Neural cell (in vitro differentiated cells): ENCODE data around the gene CRLF1. TPM values are rescaled to one million over a fixed set of nuclear protein-coding genes. Genes with fewer than 3 reads are reported as not detected.
A peak's percentile ranks its signal among the peaks of the same experiment; 100 is the strongest.

ENCODE experiments used
- H2AFZ ChIP-seq: fragments of 200-600, 300-800 bp; sonication (generic), shearing (Covaris generic); 2 replicates; pipeline ENCODE4 v1.6.0; 2014; ENCODE audit warnings: low read depth, mild to moderate bottlenecking, antibody characterized with exemption, low read length, moderate library complexity
- H3F3A ChIP-seq: fragments of 200-600 bp; shearing (Covaris generic); 2 replicates; pipeline ENCODE4 v1.6.1; 2016; ENCODE audit warnings: mild to moderate bottlenecking, moderate library complexity, mixed read lengths, antibody characterized with exemption, low read length; ENCODE audit not compliant: insufficient read depth, poor library complexity, severe bottlenecking
- H3K27ac ChIP-seq: fragments of 200-600, 300-800 bp; sonication (generic), shearing (Covaris generic); 2 replicates; pipeline ENCODE4 v1.5.1; 2014; ENCODE audit warnings: mild to moderate bottlenecking, low read length, moderate library complexity
- H3K27me3 ChIP-seq: fragments of 300-800, 200-600 bp; sonication (generic), shearing (Covaris generic); 2 replicates; pipeline ENCODE4 v1.6.0; 2014; ENCODE audit warnings: mild to moderate bottlenecking, low read depth, low read length, moderate library complexity; ENCODE audit not compliant: insufficient read depth
- H3K36me3 ChIP-seq: fragments of 300-800, 200-600 bp; sonication (generic), shearing (Covaris generic); 2 replicates; pipeline ENCODE4 v1.5.1; 2014; ENCODE audit warnings: mild to moderate bottlenecking, antibody characterized with exemption, low read length, moderate library complexity; ENCODE audit not compliant: insufficient read depth
- H3K4me2 ChIP-seq: fragments of 300-800, 200-600 bp; sonication (generic), shearing (Covaris generic); 2 replicates; pipeline ENCODE4 v1.6.0; 2014; ENCODE audit warnings: mild to moderate bottlenecking, low read length
- H3K4me3 ChIP-seq: fragments of 300-800, 200-600 bp; sonication (generic), shearing (Covaris generic); 2 replicates; pipeline ENCODE4 v1.5.1; 2014; ENCODE audit warnings: mild to moderate bottlenecking, low read length, moderate library complexity
- H3K79me2 ChIP-seq: fragments of 200-600 bp; shearing (Covaris generic); replicated peaks from 2 replicates; pipeline ENCODE4 v1.6.0; 2014; ENCODE audit warnings: mild to moderate bottlenecking, low read length, moderate library complexity; ENCODE audit not compliant: insufficient read depth
- H3K9ac ChIP-seq: fragments of 300-800, 200-600 bp; sonication (generic), shearing (Covaris generic); 2 replicates; pipeline ENCODE4 v1.6.1; 2016; ENCODE audit warnings: mild to moderate bottlenecking, low read length, mixed read lengths
- H3K9me2 ChIP-seq: fragments of 200-600 bp; shearing (Covaris generic); 2 replicates; pipeline ENCODE4 v1.6.1; 2016; ENCODE audit warnings: mild to moderate bottlenecking, low read length, mixed read lengths; ENCODE audit not compliant: insufficient read depth
- H3K9me3 ChIP-seq: fragments of 200-600, 300-800 bp; sonication (generic), shearing (Covaris generic); 2 replicates; pipeline ENCODE4 v1.6.1; 2016; ENCODE audit warnings: mild to moderate bottlenecking, mixed run types, low read length, moderate library complexity, mixed read lengths
- H4K20me1 ChIP-seq: fragments of 200-600 bp; shearing (Covaris generic); 2 replicates; pipeline ENCODE4 v1.6.1; 2016; ENCODE audit warnings: mild to moderate bottlenecking, mixed run types; ENCODE audit not compliant: insufficient read depth
- CTCF ChIP-seq: fragments of 450-650 bp; IDR thresholded peaks from 2 replicates; pipeline ENCODE4 v1.5.1; 2014; ENCODE audit warnings: antibody characterized with exemption, mild to moderate bottlenecking, moderate library complexity; ENCODE audit not compliant: poor library complexity, severe bottlenecking
- EP300 ChIP-seq: fragments of 450-650 bp; conservative IDR thresholded peaks from 2 replicates; pipeline ENCODE4 v1.6.1; 2014; ENCODE audit warnings: antibody characterized with exemption, mild to moderate bottlenecking, moderate library complexity; ENCODE audit not compliant: poor library complexity, severe bottlenecking
- EZH2 ChIP-seq: fragments of 200-600, 300-800 bp; shearing (Covaris generic), sonication (generic); IDR thresholded peaks from 2 replicates; pipeline ENCODE4 v1.6.1; 2014; ENCODE audit warnings: antibody characterized with exemption, low read length, borderline replicate concordance, mild to moderate bottlenecking; ENCODE audit not compliant: insufficient read depth, poor library complexity, severe bottlenecking
- MXI1 ChIP-seq: fragments of 450-650 bp; conservative IDR thresholded peaks from 2 replicates; pipeline ENCODE4 v1.6.1; 2014; ENCODE audit warnings: antibody characterized with exemption, mild to moderate bottlenecking; ENCODE audit not compliant: poor library complexity, severe bottlenecking
- POLR2AphosphoS5 ChIP-seq: IDR thresholded peaks from 2 replicates; pipeline ENCODE4 v1.6.1; 2012
- RAD21 ChIP-seq: fragments of 450-650 bp; conservative IDR thresholded peaks from 2 replicates; pipeline ENCODE4 v1.6.1; 2014; ENCODE audit warnings: antibody characterized with exemption, mild to moderate bottlenecking, moderate library complexity
- REST ChIP-seq: IDR thresholded peaks from 2 replicates; pipeline ENCODE4 v1.6.1; 2012; ENCODE audit warnings: borderline replicate concordance
- SMC3 ChIP-seq: fragments of 450-650 bp; conservative IDR thresholded peaks from 2 replicates; pipeline ENCODE4 v1.6.1; 2014; ENCODE audit warnings: antibody characterized with exemption, mild to moderate bottlenecking, moderate library complexity; ENCODE audit not compliant: poor library complexity
- TAF1 ChIP-seq: IDR thresholded peaks from 2 replicates; pipeline ENCODE4 v1.6.1; 2012; ENCODE audit warnings: low read depth
- polyA plus RNA-seq: library from polyadenylated mRNA; depleted of rRNA; stranded (reverse); fragments of >200 nt; gene quantifications from 2 replicates; pipeline ENCODE4 v1.2.3, GENCODE V29; 2014

CRLF1 gene
- polyA plus RNA-seq, 1 donor from 2014 or later: 14.2 TPM

DNA sequence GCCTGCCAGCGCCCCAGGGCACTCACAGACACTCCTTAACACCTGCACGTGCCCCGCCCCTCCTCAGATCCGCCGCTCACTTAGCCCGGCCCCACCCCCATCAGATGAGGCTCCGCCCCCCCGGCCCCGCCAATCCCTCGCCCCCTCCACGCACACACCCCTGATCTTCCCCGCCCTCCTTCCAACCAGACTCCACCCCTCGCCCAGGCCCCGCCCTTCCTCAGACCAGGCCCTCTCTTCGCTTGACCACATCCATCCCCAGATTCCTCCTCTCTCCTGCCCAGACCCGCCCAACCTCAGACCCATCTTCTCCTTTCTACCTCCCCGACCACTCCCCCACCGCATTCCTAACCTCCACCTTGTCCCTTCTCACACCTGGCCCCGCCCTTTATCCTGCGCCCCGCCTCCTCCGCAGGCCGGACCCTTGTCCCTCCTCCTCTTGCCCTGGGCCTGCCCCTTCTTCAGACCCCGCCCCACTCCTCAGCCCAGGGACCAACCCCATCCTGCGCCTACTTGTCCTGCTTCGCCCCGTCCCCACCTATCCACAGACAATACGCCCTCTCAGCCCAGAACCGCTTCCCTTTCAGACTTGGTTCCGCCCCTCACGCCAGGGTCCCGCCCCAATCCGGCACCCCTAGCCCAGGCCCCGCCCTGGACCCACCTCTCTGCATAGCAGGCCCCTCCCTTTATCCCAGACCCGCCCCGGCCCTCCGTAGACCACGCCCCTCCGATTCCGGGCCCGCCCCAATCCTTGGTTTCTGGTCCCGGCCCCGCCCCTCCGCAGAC lies 29.8 kb upstream of the CRLF1 start:
- no peaks in the 10 kb centered on the region for H3K79me2 ChIP-seq
- peak overlapping the region; percentile 80 for H3K27ac ChIP-seq
- no peaks in the 10 kb centered on the region for H3K27me3 ChIP-seq
- H4K20me1 ChIP-seq: no peaks in the 10 kb centered on the region
- H3K36me3 ChIP-seq: no peaks in the 10 kb centered on the region
- H2AFZ ChIP-seq: peak overlapping the region; percentile 99
- peak overlapping the region; percentile 83 for H3K9ac ChIP-seq
- H3K9me3 ChIP-seq: no peaks in the 10 kb centered on the region
- TF ChIP-seq EZH2 (no peak), RAD21 (no peak), SMC3 (no peak), MXI1 (no peak), CTCF (no peak), REST (no peak), POLR2AphosphoS5 (no peak)
- peak overlapping the region; percentile 70 for H3K4me2 ChIP-seq
- H3K9me2 ChIP-seq: no peaks in the 10 kb centered on the region
- H3F3A ChIP-seq: no peaks in the 10 kb centered on the region
- peak overlapping the region; percentile 90 for H3K4me3 ChIP-seq

DNA sequence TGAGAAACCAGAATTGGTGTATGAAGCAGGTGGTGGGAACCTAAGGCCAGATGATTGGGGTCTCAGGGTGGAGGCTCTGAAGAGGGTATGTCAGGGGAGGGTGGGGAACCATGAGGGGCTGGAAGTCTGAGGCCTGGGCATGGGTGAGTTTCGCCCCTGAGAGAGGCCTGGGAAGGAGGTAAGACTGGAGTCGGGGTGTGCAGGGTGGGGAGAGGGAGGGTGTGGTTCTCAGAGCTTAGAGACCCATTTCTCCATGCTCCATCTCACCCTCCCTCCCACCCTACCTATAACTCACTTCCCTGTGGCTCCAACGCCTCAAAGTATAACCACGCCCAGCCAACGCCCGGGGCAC lies 29.2 kb upstream of the CRLF1 start:
- Histone ChIP-seq H3F3A (no peaks in the 10 kb centered on the region), H3K79me2 (no peaks in the 10 kb centered on the region), H3K4me2 (no peak overlapping the region), H2AFZ (no peak overlapping the region), H3K4me3 (peak overlapping the region; percentile 90), H3K9ac (peak overlapping the region; percentile 0), H4K20me1 (no peaks in the 10 kb centered on the region), H3K27ac (no peak overlapping the region), H3K9me3 (no peaks in the 10 kb centered on the region), H3K9me2 (no peaks in the 10 kb centered on the region), H3K36me3 (no peaks in the 10 kb centered on the region), H3K27me3 (no peaks in the 10 kb centered on the region)
- TF ChIP-seq SMC3 (no peak), POLR2AphosphoS5 (no peak), EZH2 (no peak), REST (no peak), EP300 (no peak), RAD21 (no peak), TAF1 (no peak)
